Uterus (tissue), 2 donors: ENCODE data around the gene UNC13B.

Experiments
- CTCF ChIP-seq, 4 experiments: fragments of 200-600 bp in 2 of 4; fragments of 450-650 bp in 2 of 4; sonication (generic) in 2 of 4; IDR thresholded peaks; one replicate each; pipeline ENCODE4 v1.5.1; 2016 to 2019; ENCODE audit warnings: antibody characterized with exemption in 4 of 4, mild to moderate bottlenecking in 2 of 4, moderate library complexity in 1 of 4
- POLR2A ChIP-seq, 2 donors: fragments of 450-650 bp; IDR thresholded peaks; one replicate each; pipeline ENCODE4 v1.6.1; 2016; ENCODE audit warnings: antibody characterized with exemption in 2 of 2, mild to moderate bottlenecking in 1 of 2, moderate library complexity in 1 of 2

- TF ChIP-seq CTCF (IDR thresholded peaks at IDR 0.05) (no peak), POLR2A (IDR thresholded peaks at IDR 0.05) (no peak)
Observed at GRCh38 chr9:35203528-35203927, 41.7 kb downstream of the UNC13B start.
